SK-N-DZ (cell line): ENCODE measurements around the gene SCGB1C1.
"Not testable (repeated sequence)": the region's sequence is repeated elsewhere in the genome, so short reads cannot be mapped to it uniquely, and the experiment has no call there.

Experiments
- DNase-seq: peaks from one replicate; pipeline ENCODE4 v3.0.0-alpha.2; 2015; ENCODE audit warnings: low spot score

Gene SCGB1C1

DNA sequence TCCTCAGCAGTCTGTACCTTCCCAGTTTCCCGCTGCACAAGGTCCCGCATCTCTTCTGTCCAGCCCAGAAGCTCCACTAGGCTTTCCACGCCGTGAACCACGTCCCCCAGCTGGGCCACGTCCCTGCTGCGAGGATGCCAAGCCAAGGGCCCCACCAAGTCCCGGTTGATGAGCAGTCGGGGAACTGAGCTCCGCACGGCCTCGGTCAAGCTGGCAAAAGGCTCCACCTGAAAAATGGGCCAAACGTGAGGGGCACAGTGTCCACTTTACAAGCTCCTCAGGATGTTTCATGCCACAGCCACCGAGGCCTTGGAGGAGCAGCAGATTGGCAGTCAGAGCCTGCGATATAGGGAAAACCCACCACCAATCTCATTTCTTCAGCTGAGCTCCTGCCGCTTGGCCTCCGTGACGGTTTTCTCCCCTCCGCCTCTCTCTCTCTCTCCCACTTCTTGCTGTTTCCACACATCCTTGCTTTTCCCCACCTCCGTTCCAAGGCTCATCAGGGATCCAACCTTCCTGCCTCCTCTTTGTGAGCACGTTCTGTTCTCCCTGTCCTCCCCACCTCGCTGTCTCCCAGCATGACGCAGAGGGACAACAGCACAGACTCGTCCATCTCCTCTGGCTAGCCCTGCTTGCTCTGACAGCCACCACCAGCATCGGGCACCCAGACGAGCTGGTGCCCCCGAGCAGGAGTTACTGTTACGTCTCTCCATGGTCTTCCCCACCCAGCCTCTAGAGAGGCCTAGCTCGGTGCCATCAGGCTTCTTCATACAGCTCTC is 26.1 kb downstream of the SCGB1C1 start:
- no peak for DNase-seq

DNA sequence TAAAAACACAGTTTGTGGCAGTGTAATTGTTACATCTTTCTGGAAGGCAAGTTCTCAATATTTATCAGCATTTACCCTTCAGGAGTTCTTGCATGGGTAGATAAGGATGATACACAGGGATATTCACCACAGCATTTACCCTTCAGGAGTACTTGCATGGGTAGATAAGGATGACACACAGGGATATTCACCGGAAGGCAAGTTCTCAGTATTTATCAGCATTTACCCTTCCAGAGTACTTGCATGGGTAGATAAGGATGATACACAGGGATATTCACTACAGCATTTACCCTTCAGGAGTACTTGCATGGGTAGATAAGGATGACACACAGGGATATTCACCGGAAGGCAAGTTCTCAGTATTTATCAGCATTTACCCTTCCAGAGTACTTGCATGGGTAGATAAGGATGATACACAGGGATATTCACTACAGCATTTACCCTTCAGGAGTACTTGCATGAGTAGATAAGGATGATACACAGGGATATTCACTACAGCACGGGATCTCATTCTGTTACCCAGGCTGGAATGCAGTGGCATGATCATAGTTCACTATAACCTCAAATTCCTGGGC is 27.9 kb downstream of the SCGB1C1 start:
- DNase-seq = not testable (repeated sequence)

DNA sequence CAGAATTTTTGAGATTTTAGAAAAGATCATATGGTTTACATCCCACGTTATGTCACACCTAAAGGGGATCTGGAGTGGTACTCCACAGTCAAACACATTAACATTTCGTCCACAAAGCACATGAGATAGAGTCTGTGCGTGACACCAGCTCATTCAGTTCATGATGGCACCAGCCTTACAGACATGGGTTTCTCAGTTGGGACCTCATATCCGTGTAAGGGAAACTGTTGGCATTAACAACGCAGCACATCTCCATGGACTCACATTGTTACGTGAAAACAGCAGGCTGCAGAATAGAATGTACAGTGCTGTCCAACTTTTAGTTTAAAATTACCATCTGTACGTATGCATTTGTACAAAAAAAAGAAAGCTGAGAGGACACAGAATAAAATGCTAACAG is 28.7 kb downstream of the SCGB1C1 start:
- DNase-seq = no peak

DNA sequence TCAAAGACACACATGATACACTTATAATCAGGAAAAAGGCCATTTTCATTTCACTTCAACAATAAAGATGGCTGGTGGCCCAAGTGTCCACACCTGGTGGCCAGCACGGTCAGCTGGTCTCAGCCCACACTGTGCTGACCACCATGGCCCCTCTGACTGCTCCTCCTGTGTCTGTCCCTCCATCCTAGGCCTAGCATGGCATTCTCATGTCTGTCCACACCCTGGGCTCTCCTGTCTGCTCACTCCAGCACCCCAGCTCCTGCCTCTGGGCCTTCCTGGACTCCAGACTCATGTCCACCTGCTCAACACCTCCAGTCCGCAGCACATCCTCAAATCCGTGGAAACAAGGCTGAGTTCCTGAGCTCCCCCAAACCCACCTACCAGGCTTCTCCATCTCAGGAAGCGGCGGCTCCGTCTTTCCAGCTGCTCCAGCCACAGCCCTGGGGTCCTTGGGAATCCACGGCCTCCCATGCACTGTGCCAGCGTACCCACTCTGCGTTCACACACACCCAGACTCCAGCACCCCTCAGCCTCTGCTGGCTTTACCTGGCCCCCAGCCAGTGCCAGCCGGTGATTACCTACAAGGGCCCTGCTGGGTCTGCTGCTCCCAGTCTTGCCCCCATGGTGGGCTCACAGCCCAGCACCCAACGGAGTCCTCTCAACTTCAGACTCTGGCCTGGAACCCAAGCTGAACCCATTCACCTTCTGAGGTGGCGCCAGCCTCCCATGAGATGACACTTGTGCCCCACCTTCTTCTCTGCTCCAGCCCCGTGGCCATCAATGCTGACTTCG is 29.3 kb downstream of the SCGB1C1 start:
- no peak for DNase-seq

DNA sequence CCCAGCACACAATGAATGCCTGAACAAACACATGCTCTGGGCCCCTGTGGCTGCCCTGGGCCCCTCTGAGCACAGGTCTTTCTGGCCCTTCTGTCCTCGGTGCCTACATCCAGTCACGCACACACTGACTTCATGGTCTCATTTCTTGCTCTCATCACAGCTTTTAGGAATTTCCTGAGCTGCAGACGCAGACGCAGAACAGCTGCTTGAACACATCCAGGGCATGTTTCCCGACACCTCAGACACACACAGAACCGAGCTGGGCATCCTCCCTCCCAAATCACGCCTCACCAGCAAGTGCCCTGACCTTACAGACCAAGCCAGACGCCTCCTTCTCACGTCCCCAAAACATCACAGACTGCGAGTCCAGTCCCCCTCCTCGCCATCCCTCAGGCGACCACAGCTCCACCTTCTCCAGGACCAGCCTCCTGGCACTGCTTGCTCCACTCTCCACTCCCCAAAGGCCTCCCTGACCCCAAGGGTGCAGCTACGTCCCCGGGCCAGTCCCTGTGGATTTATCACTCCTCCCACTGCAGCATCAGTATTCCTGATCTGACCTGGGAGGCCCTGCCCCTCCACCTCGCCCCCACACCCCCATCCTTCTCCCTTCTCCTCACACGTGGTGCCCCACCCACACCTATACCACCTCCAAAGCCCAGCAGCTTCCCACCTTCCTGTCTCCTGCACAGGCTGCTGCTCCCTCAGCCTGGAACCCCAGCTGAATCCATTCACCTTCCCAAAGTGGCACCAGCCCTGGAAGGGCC is 30.3 kb downstream of the SCGB1C1 start:
- DNase-seq = no peak

DNA sequence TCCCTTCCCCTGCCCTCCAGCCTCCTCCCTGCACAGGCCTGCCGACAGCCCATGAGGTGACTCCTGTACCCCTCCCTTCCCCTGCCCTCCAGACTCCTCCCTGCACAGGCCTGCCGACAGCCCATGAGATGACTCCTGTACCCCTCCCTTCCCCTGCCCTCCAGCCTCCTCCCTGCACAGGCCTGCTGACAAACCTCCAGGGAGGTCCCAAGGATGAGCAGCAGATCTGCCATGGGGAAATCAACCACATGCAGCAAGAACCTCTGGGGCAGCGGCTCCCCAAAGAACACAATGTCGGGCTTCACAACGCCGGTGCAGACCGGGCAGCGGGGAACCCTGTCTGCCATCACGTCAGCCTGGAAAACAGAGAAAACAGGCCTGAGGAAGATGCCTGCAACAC is 31.0 kb downstream of the SCGB1C1 start:
- no peak for DNase-seq

DNA sequence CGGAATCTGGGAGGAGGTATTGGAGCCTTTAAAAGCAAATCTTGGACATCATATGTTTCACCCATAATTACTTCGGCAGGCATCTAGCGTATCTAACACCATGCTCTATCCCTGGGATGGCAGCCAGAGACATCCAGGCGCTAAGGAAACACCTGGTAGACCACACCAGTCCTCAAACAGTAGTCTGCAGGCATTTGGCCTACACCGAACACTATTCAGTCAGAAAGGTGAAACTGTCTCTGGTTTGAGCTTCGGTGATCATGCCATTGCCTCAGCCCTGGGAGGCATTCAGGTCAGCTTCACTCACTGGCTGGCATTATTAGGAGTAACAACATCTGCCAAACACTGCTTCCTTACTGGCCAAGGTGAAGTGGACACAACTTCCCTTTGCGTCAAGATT is 31.5 kb downstream of the SCGB1C1 start:
- DNase-seq = no peak

DNA sequence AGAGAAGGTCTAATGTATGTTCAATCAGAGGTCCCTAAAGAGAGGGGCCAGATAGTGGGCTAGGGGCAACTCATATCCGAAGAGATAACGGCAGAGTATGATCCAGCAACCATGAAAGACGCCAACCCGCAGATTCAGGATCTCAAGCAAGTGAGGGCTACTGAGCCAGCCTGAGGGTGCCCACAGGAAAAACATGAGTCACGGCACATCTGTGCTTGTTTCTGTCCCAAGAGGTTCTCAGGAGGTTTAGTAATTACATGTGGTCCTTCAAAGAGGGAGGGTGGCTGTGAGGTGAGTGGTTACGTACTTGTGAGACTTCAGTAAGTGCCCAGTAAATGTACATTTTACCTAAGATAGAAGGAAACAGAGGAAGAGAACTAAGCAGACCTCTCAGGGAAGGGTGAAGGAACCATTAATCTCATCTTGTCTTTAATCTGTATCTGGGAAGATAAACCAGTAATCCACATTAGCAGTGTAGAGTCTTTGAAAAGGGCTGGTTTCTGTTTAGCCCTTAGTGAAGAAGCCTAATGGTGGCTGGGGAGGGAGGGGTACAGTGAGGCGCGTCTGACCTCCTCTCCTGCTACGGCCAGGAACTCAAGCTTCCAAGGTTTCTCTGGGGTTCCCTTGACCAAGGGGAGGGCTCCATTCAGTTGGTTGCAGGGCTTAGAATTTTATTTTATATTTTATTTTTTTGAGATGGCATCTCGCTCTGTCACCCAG is 33.0 kb downstream of the SCGB1C1 start:
- DNase-seq = no peak

DNA sequence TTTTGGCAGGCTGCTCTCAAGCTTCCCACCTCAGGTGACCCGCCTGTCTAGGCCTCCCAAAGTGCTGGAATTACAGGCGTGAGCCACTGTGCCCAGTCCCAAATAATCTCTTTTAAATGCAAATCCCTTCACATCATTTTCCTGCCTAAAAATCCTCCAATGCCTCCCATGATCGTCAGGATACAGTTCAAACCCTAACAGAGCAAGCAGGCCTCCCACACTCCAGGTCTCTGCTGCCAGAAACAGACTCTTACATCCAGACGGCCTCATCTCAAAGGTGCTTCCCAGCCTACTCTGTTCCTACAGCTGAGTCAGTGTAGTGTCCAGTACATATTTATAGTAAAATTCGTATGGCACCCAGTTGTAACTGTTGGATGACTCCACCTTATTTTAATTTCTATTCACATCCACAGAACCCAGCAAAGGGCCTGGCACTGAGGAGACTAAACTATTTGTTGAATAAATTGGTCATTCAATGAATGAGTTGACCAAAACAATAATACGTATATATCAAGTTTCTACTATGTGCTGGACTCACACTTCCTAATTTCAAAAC is 35.0 kb downstream of the SCGB1C1 start:
- no peak for DNase-seq

DNA sequence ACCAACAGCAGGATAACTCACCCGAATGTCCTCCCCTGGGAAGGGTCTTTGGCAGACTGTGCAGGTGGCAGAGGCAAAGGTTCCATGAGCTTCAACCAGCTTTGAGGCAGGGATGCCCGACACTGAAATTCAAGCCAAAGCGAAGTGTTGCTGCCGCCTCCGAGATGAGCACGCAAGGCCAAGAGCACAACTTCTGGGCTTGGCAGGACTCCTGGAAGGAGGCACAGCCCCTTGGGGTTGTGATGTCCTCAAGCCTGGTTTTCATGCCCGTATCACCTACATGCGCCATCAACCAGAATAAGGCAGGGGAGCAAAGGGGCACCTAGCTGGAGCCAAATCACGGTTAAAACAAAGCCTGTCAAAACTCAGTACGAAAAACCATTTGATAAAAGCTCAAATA is 37.6 kb downstream of the SCGB1C1 start:
- no peak for DNase-seq

DNA sequence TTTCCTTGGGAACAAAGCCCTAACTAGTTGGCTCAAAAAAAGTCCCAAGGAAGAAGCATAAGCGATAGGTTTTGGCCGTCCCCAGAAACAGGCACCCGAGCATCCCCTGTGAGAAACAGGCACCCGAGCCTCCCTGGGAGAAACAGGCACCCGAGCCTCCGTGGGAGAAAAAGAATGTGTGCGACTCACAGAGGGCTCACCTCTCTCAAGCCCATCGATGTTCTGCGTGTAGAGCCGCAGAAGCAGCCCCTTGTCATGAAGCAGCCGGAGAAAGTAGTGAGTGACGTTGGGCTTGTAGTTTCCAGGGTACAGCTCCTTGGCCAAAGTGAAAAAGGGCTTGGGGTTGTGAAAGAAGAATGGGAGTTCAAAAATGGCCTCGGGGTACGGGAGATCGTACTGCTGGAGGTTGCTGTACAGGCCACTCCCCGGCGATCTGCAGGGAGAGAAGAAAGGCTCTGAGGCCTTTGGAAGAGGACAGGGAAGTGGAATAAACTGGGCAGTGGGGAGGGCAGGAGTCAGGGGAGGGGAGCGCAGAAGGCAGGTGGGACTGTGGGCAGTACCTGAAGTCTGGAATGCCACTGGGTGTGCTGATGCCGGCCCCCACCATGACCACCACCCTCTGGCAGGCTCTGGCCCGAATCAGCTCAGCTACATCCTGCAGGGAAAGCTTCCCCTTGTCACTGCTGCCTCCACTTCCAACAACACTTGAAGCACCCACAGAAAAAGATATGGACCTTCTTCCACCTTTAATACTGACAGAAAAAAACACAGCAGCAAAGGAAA is 40.1 kb downstream of the SCGB1C1 start:
- no peak for DNase-seq

DNA sequence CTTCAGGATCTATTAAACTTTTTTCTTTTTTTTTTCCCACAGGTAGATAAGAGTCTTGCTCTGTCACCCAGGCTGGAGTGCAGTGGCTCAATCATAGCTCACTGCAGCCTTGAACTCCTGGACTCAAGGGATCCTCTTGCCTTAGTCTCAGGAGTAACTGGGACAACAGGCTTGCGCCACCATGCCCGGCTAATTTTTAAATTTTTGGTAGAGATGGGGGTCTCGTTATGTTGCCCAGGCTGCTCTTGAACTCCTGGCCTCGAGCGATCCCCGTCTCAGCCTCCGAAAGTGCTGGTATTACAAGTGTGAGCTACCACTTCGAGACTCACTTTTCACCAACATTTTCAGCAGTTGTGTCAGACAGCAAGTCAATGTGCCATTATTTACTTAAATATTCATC is 42.3 kb downstream of the SCGB1C1 start:
- DNase-seq = no peak

DNA sequence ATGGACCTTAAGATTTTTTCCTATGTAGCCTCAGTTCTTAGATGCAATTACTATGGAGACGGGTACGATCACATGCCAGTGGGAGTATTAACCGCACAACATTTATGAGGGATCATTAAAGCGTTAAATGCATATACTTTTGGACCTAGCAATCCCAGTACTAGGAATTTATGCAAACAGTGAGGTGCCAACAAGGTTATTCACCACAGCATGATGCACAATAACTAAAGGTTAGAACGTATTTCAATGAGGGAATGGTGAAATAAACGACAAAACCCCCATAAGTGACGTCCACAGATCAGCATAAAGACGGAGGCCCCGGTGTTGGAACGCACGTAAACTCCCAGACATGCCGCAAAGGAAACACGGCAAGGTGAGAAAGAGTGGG is 42.7 kb downstream of the SCGB1C1 start:
- no peak for DNase-seq

DNA sequence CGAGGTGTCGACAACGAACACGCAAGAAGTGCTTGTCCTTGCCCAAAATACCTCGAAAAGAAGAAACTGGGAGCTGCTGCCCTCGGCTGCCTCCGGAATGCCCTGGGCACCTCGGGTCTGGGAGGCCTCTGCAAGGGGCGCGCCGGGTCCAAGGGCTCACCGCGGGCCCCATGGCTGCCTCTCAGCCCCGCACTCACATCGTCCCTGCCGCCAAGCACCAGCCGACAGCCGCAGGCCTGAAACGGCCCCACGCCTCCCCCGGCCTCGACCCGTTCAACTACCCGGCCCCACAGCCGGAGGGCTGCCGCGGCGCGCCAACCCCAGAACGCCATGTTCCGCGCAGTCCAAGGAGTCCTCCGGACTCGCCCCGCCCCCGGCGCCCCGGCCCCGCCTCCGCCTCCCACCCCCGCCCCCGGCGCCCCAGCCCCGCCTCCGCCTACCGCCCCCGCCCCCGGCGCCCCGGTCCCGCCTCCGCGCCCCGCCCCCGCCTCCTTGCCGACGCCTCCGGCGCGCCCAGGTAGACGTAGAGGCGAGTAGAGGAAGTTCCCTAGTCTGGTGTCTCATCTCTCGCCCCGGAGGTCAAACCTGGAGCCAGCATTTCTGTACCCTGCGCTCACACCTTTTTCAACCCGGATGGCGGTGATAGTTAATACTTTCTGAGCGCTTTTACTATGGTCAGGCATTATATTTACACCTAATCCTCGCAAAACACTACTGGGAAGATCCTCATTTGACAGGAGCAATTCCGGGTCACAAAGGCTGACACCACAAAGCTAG is 43.3 kb downstream of the SCGB1C1 start, which contains the start of gene SIRT3:
Gene SIRT3, minus strand, starts transcription at position 346 of the 777 bp plus-strand sequence. Its CDS starts 14 bp downstream, at position 332.
- peak; percentile 81 for DNase-seq

DNA sequence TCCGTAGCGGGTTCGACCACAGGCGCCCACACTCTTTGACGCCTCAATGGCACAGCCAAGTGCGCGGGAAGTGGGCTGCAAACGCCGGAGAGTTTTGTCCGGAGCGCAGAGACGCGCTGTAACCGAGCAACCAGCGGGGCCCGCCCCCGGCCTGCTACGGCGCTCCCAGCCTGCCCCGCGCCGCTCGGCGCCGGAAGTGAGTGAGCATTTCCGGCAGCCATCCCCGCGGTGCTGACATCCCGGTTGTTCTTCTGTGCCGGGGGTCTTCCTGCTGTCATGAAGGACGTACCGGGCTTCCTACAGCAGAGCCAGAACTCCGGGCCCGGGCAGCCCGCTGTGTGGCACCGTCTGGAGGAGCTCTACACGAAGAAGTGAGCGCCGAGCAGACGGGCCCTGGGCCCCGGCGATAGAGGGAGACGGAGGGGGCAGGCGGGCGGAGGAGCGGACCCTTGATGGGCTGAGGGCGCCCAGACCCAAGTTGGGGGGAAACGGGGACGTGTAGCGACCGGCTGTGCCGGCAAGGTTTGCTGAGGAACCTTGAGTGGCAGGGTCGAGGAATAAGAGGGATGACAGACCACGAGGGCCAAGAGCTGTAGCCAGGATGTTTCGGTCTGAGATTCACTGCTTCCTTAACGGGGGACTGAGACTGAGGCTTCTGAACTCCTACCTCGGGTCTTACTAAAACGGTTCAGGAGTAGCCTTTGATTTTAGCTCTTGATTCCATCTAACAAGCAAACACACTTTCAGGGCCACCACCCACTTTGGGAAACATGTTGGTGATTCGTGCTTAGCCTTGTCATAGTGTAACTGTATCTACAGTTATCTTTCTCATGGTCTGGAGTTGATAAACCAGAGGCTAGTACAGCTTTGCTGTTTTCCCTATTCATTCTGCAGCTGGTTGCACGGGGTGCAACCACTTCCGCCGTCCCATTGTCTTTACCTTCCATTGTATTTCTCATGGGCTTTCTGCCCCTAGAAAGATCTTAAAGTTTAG is 44.2 kb downstream of the SCGB1C1 start, which contains the start of gene PSMD13:
Gene PSMD13, plus strand, starts transcription at position 203 of the 994 bp plus-strand sequence. Its CDS starts 74 bp downstream, at position 277.
- peak; percentile 79 for DNase-seq

DNA sequence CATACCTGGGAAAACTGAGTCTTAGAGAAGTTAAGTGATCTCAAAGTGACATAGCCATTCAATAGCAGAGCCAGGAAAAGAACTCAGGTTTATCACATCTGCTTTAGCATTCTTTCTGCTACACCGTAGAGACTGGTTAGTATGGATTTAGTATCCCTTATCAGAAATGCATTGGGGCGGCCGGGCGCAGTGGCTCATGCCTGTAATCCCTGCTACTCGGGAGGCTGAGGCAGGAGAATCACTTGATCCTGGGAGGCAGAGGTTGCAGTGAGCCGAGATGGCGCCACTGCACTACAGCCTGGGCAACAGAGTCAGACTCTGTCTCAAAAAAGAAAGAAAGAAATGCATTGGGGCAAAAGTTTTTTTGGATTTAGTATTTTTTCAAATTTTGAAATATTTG is 45.5 kb downstream of the SCGB1C1 start:
- DNase-seq = not testable (repeated sequence)

DNA sequence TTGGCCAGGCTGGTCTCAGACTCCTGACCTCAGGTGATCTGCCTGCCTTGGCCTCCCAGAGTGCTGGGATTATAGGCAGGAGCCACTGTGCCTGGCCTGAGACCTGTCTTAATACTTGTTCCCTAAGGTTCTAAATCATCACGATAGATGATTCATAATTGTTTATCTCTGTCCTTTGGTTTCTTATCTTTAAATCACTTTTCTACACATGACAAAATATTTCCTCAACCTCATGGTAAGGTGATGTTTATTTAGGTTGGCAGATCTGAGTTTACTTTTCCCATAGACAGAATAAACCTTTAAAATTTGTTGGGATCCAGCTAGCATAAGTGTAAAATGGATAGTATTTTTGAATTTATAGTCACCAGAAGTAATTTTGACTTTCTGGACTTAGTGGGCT is 47.4 kb downstream of the SCGB1C1 start:
- DNase-seq = no peak

DNA sequence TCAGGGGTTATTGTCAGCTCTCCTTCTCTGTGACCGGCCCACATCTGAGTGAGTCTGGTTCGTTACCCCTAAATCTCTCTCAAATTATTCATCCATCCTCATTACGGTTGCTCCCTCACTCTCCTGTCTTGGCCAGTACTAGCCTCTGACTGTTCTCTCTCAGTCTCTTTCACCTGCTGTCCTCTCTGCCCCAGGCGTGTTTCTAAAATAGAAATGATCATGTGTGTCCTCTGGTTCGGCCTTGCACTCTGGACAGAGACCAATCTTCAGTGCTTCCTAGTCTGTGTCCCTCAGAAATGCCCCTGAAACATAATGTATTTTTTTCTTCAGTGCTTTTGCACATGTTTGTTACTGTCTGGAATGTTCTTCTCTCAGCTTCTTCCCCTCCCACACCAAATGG is 48.8 kb downstream of the SCGB1C1 start:
- no peak for DNase-seq
